ENCODE results near the gene KLHL13.
"Not testable (repeated sequence)": the region's sequence is repeated elsewhere in the genome, so short reads cannot be mapped to it uniquely, and the experiment has no call there.

The KLHL13 gene

GRCh38 chrX:117936118-117936517, 180.5 kb downstream of the KLHL13 start:
- no peaks in the 10 kb centered on the region for H3K36me3 ChIP-seq (ENCODE audit: insufficient read depth)
- no peak overlapping the region for H3K27ac ChIP-seq
- H3K9ac ChIP-seq: no peak overlapping the region
- TF ChIP-seq CTCF (conservative IDR thresholded peaks at IDR 0.05; ENCODE audit: low read depth, low read length): no peak
- H3K27me3 ChIP-seq (ENCODE audit: insufficient read depth, low read depth): no peaks in the 10 kb centered on the region
- H3K4me1 ChIP-seq (ENCODE audit: low read depth, poor library complexity, severe bottlenecking): no peaks in the 10 kb centered on the region
- no peak overlapping the region for H3K4me3 ChIP-seq (IDR thresholded peaks at IDR 0.05; ENCODE audit: insufficient read depth, low read depth, low read length)
- H3K79me2 ChIP-seq (ENCODE audit: insufficient read depth, low read depth): no peaks in the 10 kb centered on the region
- no peak overlapping the region for H2AFZ ChIP-seq (ENCODE audit: low read depth)
- no peak overlapping the region for H3K4me2 ChIP-seq
- H4K20me1 ChIP-seq (ENCODE audit: insufficient read depth): no peaks in the 10 kb centered on the region

- H2AFZ ChIP-seq (ENCODE audit: low read depth); H3K36me3 ChIP-seq (ENCODE audit: insufficient read depth); H3K4me2 ChIP-seq; H3K4me1 ChIP-seq (ENCODE audit: low read depth, poor library complexity, severe bottlenecking); H4K20me1 ChIP-seq (ENCODE audit: insufficient read depth); H3K4me3 ChIP-seq (IDR thresholded peaks at IDR 0.05; ENCODE audit: insufficient read depth, low read depth, low read length); H3K27ac ChIP-seq; H3K9ac ChIP-seq; H3K79me2 ChIP-seq (ENCODE audit: insufficient read depth, low read depth); H3K27me3 ChIP-seq (ENCODE audit: insufficient read depth, low read depth): not testable (repeated sequence)
Measured at GRCh38 chrX:117930116-117930515, 186.5 kb downstream of the KLHL13 start.

- H3K27ac ChIP-seq: no peak overlapping the region
- no peaks in the 10 kb centered on the region for H3K4me1 ChIP-seq (ENCODE audit: low read depth, poor library complexity, severe bottlenecking)
- H2AFZ ChIP-seq (ENCODE audit: low read depth): no peak overlapping the region
- H4K20me1 ChIP-seq (ENCODE audit: insufficient read depth): no peaks in the 10 kb centered on the region
- H3K9ac ChIP-seq: no peak overlapping the region
- no peaks in the 10 kb centered on the region for H3K36me3 ChIP-seq (ENCODE audit: insufficient read depth)
- no peak overlapping the region for H3K4me3 ChIP-seq (IDR thresholded peaks at IDR 0.05; ENCODE audit: insufficient read depth, low read depth, low read length)
- no peaks in the 10 kb centered on the region for H3K79me2 ChIP-seq (ENCODE audit: insufficient read depth, low read depth)
- no peak for TF ChIP-seq CTCF (conservative IDR thresholded peaks at IDR 0.05; ENCODE audit: low read depth, low read length)
- H3K4me2 ChIP-seq: no peak overlapping the region
- H3K27me3 ChIP-seq (ENCODE audit: insufficient read depth, low read depth): no peaks in the 10 kb centered on the region
Measured at GRCh38 chrX:117919755-117920154, 196.9 kb downstream of the KLHL13 start.

GRCh38 chrX:117910216-117910615, 206.4 kb downstream of the KLHL13 start:
- no peaks in the 10 kb centered on the region for H3K27me3 ChIP-seq (ENCODE audit: insufficient read depth, low read depth)
- no peak overlapping the region for H3K27ac ChIP-seq
- no peak overlapping the region for H3K4me2 ChIP-seq
- TF ChIP-seq CTCF (conservative IDR thresholded peaks at IDR 0.05; ENCODE audit: low read depth, low read length): no peak
- H2AFZ ChIP-seq (ENCODE audit: low read depth): no peak overlapping the region
- no peak overlapping the region for H3K9ac ChIP-seq
- H3K4me3 ChIP-seq (IDR thresholded peaks at IDR 0.05; ENCODE audit: insufficient read depth, low read depth, low read length): no peak overlapping the region
- no peaks in the 10 kb centered on the region for H3K79me2 ChIP-seq (ENCODE audit: insufficient read depth, low read depth)
- H3K36me3 ChIP-seq (ENCODE audit: insufficient read depth): no peaks in the 10 kb centered on the region
- no peaks in the 10 kb centered on the region for H4K20me1 ChIP-seq (ENCODE audit: insufficient read depth)
- no peaks in the 10 kb centered on the region for H3K4me1 ChIP-seq (ENCODE audit: low read depth, poor library complexity, severe bottlenecking)

- H3K27me3 ChIP-seq (ENCODE audit: insufficient read depth, low read depth): no peaks in the 10 kb centered on the region; the same call in 1 of the 2 replicates
- TF ChIP-seq CTCF (conservative IDR thresholded peaks at IDR 0.05; ENCODE audit: low read depth, low read length): no peak
- no peaks in the 10 kb centered on the region for H3K36me3 ChIP-seq (ENCODE audit: insufficient read depth)
- no peaks in the 10 kb centered on the region for H3K79me2 ChIP-seq (ENCODE audit: insufficient read depth, low read depth)
- no peak overlapping the region for H3K4me3 ChIP-seq (IDR thresholded peaks at IDR 0.05; ENCODE audit: insufficient read depth, low read depth, low read length)
- no peak overlapping the region for H2AFZ ChIP-seq (ENCODE audit: low read depth)
- H3K9ac ChIP-seq: no peak overlapping the region
- no peak overlapping the region for H3K4me2 ChIP-seq
- H4K20me1 ChIP-seq (ENCODE audit: insufficient read depth): no peaks in the 10 kb centered on the region
- H3K4me1 ChIP-seq (ENCODE audit: low read depth, poor library complexity, severe bottlenecking): peaks cover 37% of the 10 kb centered on the region
- no peak overlapping the region for H3K27ac ChIP-seq
Measured at GRCh38 chrX:117898226-117898625, 218.4 kb downstream of the KLHL13 start.
